NCI-H1417 treated with DMSO at 0.1 percent for 48 hours (cell line): ENCODE data around the gene CNTLN.
"Not testable (repeated sequence)": the region's sequence is repeated elsewhere in the genome, so short reads cannot be mapped to it uniquely, and the experiment has no call there.

Experiments used
- DNase-seq: peaks from one replicate; lab custom pipeline; 2025; lab: John Stamatoyannopoulos, UW

The CNTLN gene

GRCh38 chr9:17171309-17172094 is 36.7 kb downstream of the CNTLN start:
- DNase-seq: no peak

DNA sequence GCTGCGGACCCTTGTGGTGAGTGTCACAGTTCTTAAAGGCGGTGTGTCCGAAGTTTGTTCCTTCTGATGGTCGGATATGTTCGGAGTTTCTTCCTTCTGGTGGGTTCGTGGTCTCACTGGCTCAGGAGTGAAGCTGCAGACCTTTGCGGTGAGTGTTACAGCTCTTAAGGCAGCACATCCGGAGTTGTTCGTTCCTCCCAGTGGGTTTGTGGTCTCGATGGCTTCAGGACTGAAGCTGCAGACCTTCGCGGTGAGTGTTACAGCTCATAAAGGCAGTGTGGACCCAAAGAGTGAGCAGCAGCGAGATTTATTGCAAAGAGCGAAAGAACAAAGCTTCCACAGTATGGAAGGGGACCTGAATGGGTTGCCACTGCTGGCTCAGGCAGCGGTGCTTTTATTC is 42.7 kb downstream of the CNTLN start:
- DNase-seq: not testable (repeated sequence)

GRCh38 chr9:17185481-17186029 is 50.7 kb downstream of the CNTLN start:
- no peak for DNase-seq

GRCh38 chr9:17191082-17191481 is 56.2 kb downstream of the CNTLN start:
- DNase-seq: no peak

DNA sequence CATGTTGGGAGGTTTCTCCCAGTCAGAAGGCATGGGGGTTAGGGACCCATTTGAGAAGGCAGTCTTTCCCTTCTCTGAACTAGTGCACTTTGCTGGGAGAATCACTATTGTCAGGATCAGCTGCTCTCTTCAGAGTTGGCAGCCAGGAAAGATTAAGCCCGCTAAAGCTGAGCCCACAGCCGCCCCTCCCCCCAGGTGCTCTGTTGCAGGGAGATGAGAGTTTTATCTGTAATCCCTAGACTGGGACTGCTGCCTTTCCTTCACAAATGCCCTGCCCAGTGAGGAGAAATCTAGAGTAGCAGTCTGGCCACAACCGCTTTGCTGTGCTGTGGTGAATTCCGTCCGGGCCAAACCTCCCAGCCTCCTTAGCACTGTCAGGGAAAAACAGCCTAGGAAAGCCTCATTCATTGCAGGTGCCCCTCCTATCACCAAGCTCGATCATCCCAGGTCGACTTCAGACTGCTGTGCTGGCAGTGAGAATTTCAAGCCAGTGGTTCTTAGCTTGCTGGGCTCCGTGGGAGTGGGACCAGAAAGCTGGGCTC is 69.8 kb downstream of the CNTLN start:
- DNase-seq: no peak

- no peak for DNase-seq
Measured at GRCh38 chr9:17216011-17216410, 81.2 kb downstream of the CNTLN start.

- no peak for DNase-seq
Measured at GRCh38 chr9:17216646-17217045, 81.8 kb downstream of the CNTLN start.

GRCh38 chr9:17217272-17217671 is 82.4 kb downstream of the CNTLN start:
- no peak for DNase-seq

- no peak for DNase-seq
Measured at GRCh38 chr9:17219261-17219660, 84.4 kb downstream of the CNTLN start.

DNA sequence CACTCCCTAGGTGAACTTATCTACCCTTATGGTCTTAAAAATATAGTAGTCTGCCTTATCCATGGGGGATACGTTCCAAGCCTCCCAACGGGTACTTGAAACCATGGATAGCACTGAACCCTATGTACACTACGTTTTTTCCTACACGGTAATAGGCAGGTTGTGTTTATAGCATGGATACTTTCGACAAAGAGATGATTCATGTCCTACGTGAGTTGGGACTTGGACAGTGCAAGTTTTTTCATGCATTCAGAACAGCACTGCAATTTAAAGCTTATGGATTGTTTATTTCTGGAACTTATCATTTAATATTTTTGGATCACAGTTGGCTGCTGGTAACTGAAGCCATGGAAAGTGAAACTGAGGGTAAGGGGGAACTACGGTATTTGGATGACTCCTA is 88.1 kb downstream of the CNTLN start:
- no peak for DNase-seq

- no peak for DNase-seq
Measured at GRCh38 chr9:17225407-17225806, 90.6 kb downstream of the CNTLN start.

GRCh38 chr9:17229945-17230560 is 95.2 kb downstream of the CNTLN start:
- DNase-seq: no peak

- DNase-seq: no peak
Measured at GRCh38 chr9:17230646-17231045, 95.8 kb downstream of the CNTLN start.

DNA sequence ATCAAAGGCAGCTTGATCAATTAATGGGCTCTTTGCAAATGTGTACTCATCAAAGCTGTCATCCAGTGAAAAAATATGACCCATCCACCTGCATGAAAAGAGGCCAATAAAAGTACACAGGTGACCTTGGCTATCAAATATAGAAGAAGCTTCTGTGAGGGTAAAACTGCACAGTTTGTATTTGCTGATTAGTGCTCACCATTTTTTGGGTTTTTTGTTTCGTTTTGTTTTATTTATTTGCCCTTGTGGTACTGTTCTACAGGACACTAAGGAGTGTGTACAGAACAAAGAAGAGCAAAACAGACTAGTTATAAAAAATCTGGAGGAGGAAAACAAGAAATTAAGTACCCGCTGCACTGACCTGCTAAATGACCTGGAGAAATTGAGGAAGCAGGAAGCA is 101.3 kb downstream of the CNTLN start:
- DNase-seq: no peak

- DNase-seq: no peak
Measured at GRCh38 chr9:17246770-17247169, 111.9 kb downstream of the CNTLN start.

- no peak for DNase-seq
Measured at GRCh38 chr9:17251100-17251499, 116.3 kb downstream of the CNTLN start.

DNA sequence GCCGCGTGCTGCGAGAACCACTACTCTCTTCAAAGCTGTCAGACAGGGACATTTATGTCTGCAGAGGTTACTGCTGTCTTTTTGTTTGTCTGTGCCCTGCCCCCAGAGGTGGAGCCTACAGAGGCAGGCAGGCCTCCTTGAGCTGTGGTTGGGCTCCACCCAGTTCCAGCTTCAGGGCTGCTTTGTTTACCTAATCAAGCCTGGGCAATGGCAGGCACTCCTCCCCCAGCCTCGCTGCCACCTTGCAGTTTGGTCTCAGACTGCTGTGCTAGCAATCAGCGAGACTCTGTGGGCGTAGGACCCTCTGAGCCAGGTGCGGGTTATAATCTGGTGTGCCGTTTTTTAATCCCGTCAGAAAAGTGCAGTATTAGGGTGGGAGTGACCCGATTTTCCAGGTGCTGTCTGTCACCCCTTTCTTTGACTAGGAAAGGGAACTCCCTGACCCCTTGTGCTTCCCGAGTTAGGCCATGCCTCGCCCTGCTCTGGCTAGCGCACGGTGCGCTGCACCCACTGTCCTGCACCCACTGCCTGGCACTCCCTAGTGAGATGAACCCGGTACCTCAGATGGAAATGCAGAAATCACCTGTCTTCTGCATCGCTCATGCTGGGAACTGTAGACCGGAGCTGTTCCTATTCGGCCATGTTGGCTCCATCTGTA is 133.8 kb downstream of the CNTLN start:
- DNase-seq: not testable (repeated sequence)

DNA sequence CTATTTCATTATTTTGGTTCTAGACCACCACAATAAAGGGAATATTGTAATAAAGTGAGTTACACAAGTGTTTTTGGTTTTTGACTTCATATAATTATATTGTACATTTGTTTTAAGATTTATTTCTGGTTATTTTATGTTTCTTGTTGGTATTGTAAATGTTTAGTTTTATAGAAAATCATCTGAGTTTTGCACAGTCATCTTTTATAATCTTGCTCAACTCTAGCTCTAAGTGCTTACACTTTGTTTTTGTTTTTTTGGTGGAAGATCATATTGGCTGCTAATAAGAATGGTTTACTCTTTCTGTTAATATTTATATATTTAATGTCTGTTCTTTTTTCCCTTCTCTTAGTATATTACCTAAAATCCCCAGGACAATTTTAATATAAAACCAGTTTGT is 135.0 kb downstream of the CNTLN start:
- DNase-seq: no peak

- no peak for DNase-seq
Measured at GRCh38 chr9:17272536-17272935, 137.7 kb downstream of the CNTLN start.

DNA sequence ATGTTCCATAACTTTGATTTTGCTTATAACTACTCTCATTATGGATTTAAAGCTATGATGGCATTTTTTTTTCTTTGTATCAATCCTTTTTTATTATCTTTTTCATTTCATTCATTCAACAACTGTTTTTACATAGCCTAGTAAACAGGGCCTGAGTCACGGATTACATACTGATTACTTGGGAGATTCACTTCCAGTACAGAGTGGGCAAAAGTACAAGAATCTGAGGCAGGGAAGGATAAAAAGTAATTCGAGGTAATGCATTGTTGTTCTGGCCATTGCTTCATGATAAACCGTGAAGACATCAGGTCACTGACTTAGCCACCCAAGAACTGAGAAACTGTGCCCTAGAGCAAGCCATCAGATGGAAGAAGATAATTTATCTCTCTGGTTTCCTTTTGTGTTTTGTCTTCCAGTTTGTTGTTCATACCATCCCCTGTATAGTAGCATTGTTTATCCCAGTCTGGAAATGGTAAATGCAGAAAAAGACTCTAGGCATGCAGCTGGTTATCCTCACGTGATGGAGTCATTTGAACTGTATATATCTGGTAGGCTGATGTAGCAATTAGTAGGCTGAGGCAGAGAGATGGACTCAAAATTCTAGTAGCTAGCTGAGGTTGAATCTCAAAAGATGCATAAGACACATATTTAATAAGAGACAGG is 145.6 kb downstream of the CNTLN start:
- no peak for DNase-seq

- DNase-seq: not testable (repeated sequence)
Measured at GRCh38 chr9:17290673-17291072, 155.8 kb downstream of the CNTLN start.

DNA sequence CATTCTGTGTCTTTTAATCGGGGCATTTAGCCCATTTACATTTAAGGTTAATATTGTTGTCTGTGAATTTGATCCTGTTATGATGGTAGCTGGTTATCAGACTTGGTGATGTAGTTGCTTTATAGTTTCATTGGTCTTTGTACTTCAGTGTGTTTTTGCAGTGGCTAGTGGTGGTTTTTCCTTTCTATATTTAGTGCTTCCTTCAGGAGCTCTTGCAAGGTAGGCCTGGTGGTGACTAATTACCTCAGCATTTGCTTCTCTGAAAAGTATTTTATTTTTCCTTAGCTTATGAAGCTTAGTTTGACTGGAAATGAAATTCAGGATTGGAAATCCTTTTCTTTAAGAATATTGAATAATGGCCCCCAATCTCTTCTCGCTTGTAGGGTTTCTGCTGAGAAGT is 156.9 kb downstream of the CNTLN start:
- DNase-seq: no peak
